Hippocampal formation (tissue), 2 donors: Measurements from ENCODE around the gene TCF7L1.
"Not testable (repeated sequence)": the region's sequence is repeated elsewhere in the genome, so short reads cannot be mapped to it uniquely, and the experiment has no call there.

Experiments used
- DNase-seq, 2 donors: peaks; one replicate each; lab custom pipeline; 2025; lab: John Stamatoyannopoulos, UW

TCF7L1 gene

GRCh38 chr2:85184231-85184630, 51.0 kb downstream of the TCF7L1 start:
- no peak for DNase-seq

GRCh38 chr2:85184990-85185389, 51.8 kb downstream of the TCF7L1 start:
- no peak for DNase-seq

DNA sequence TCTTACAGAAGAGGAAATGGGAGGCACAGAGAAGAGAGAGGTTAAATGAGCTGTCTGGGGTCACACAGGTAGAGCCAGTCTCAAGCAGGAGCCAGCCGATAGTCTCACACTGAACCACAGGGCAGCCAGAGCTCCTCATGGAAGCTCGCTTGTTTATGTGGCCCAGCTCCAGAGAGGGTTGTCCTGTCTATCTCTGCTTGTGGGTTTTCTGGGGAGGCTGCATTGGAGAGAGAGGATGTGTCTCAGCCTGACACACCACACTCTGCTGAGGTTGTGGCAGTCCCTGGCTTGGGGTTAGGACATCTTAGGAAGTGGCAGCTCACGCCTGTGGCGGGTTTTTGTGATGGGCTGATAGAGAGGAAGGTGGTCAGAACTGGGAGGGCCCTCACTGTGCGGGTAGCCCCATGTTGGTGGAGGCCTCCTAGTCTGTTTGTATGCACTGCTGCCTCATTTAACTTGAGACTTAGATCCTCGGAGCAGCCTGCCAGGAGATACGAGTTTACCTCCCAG, 52.3 kb downstream of the TCF7L1 start:
- DNase-seq: no peak

GRCh38 chr2:85187069-85187468, 53.9 kb downstream of the TCF7L1 start:
- no peak for DNase-seq

DNA sequence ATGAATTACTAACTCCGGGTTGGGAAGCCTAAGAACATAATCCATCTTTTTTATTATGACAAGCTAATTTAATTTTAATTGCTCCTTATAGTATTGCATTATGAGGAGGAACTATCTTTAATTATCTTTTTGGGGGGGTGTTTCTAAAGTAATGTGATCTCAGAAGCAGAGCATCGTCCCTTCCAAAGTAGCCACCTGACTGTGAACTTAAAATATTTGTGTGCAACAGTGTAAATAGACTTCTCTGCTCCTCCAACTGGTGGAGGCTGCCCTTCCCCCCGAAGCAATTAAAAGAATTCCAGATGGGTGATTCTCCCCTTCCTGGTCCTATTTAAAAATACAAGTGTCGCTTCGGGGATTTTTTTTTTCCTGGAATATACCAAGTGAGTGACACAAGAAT, 55.7 kb downstream of the TCF7L1 start:
- no peak for DNase-seq

GRCh38 chr2:85189606-85190270, 56.5 kb downstream of the TCF7L1 start:
- peak in 1 of 2 donors; percentile 26 for DNase-seq

- DNase-seq: no peak
Observed at GRCh38 chr2:85191157-85191556, 58.0 kb downstream of the TCF7L1 start.

DNA sequence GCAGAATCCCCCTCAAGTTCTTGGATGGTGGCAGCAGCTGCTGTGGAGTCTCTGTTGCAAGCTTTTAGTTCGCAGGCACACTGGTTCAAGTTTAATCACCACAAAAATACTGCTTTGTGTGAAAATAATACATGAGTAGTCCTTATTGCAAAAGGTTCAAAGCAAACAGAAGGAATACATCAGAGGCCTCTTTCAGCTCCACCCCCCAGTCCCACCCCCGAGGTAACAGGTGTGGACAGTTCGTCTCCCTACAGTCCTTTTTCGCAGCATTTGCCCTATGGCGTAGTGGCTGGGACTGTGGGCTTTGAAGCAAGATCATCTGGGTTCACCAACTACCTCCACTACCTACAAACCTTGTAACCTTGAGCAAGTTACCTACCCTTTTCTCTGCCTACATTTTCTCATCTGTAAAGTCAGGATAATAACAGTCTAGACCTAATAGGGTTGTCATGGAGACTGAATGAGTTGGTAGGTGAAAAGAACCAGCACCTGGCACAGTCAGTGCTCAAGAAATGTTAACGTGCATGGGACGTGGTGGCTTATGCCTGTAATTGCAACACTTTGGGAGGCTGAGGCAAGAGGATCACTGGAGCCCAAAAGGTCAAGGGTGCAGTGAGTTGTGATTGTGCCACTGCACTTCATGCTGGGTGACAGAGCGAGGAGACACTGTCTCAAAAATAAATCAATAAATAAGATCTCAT, 61.7 kb downstream of the TCF7L1 start:
- no peak for DNase-seq

GRCh38 chr2:85195956-85196355, 62.8 kb downstream of the TCF7L1 start:
- no peak for DNase-seq

GRCh38 chr2:85199698-85200097, 66.5 kb downstream of the TCF7L1 start:
- no peak for DNase-seq

- no peak for DNase-seq
Observed at GRCh38 chr2:85209887-85210286, 76.7 kb downstream of the TCF7L1 start.

DNA sequence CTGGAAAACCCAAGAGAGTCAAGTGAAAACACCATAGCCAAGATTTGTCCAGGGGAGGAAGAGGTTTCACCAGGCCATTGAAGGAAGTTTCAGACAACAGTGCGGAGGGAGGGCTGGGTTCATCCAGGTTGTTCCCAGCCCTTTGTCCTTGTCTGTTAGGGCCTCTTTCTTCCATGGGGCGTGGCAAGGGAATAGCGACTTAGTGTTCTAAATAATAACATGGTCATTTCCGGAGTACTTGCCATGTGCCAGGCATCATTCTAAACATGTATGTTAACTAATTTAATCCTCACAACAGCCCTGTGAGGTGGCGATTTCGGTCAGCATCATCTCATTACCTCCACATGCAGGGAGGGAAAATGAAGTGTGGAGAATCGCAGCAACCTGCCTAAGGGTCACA, 77.3 kb downstream of the TCF7L1 start:
- no peak for DNase-seq

DNA sequence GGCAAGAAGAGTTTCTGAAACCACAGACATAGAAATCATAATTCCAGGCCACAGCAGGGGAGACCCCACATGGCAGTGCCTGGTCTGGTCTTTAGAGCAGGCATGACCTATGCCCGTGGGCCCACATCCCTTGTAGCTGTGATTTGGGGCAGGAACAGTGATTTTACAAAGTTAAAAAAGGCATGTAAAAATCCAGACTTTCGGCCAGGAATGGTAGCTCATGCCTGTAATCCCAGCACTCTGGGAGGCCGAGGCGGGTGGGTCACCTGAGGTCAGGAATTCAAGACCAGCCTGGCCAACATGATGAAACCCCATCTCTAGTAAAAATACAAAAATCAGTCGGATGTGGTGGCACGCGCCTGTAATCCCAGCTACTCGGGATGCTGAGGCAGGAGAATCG, 78.4 kb downstream of the TCF7L1 start:
- DNase-seq: not testable (repeated sequence)

- DNase-seq: no peak
Observed at GRCh38 chr2:85212841-85213240, 79.6 kb downstream of the TCF7L1 start.

- no peak for DNase-seq
Observed at GRCh38 chr2:85213404-85213803, 80.2 kb downstream of the TCF7L1 start.

GRCh38 chr2:85213901-85214512, 80.8 kb downstream of the TCF7L1 start:
- no peak for DNase-seq

- DNase-seq: no peak
Observed at GRCh38 chr2:85215081-85215447, 81.9 kb downstream of the TCF7L1 start.

GRCh38 chr2:85215448-85216401, 82.5 kb downstream of the TCF7L1 start:
- DNase-seq: peak; percentile 65 to 87

GRCh38 chr2:85216927-85217326, 83.7 kb downstream of the TCF7L1 start:
- no peak for DNase-seq

DNA sequence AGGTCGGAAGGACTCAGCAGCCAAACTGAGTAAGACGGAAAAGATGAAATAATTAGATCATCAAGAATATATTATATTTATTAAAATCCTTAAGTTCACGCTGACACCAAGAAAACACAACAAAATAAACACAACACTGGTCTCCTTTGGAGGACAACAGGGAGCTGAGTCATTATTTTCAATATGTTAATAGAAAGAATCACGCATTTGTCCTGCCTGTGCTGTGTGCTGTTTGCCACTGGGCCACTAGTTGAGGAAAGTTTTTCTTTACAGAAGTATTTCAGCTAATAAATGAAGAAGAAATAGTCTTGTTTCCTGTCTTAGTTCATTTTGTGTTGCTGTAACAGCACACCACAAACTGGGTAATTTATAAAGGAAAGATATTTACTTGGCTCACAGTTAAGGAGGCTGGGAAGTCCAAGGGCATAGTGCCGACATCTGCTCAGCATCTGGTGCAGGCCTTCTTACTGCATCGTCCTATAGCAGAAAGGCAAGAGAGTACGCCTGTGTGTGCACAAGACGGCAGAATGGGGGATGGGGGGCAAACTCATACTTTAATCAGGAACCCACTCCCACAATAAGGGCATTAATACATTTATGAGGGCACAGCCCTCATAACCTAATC, 88.0 kb downstream of the TCF7L1 start:
- DNase-seq: no peak

GRCh38 chr2:85222792-85223191, 89.6 kb downstream of the TCF7L1 start:
- no peak for DNase-seq

- DNase-seq: no peak
Observed at GRCh38 chr2:85226783-85227182, 93.6 kb downstream of the TCF7L1 start.
